ENCODE results near the gene CDC42BPA.

DNA sequence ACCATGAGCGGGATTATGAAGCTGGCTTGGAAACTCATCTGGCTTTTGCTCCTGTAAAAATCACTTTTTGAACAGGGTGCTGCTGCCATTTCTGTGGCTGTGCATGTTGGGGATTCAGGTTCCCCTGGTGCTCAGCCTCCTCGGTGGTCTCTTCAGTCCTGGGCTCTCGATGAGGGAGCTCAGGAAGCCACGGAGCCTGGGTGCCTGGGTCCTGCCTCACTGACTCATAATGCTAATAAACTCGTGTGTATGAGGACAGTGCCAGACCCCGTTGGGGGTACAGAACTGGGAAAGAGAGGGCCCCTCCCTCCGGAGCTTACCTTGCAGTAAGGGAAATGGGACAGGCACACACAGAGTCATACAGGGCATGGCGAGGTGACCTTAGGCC, 372.4 kb downstream of the CDC42BPA start:
- TF ChIP-seq, protein P1, sequence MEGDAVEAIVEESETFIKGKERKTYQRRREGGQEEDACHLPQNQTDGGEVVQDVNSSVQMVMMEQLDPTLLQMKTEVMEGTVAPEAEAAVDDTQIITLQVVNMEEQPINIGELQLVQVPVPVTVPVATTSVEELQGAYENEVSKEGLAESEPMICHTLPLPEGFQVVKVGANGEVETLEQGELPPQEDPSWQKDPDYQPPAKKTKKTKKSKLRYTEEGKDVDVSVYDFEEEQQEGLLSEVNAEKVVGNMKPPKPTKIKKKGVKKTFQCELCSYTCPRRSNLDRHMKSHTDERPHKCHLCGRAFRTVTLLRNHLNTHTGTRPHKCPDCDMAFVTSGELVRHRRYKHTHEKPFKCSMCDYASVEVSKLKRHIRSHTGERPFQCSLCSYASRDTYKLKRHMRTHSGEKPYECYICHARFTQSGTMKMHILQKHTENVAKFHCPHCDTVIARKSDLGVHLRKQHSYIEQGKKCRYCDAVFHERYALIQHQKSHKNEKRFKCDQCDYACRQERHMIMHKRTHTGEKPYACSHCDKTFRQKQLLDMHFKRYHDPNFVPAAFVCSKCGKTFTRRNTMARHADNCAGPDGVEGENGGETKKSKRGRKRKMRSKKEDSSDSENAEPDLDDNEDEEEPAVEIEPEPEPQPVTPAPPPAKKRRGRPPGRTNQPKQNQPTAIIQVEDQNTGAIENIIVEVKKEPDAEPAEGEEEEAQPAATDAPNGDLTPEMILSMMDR (IDR thresholded peaks at IDR 0.05): no peak
- no peak for TF ChIP-seq POLR2A (IDR thresholded peaks at IDR 0.05)
